OCI-M1 (cell line): Measurements from ENCODE around the gene FZD1.

Experiments used
- DNase-seq: peaks from one replicate; lab custom pipeline; 2025; lab: John Stamatoyannopoulos, UW

FZD1 gene

GRCh38 chr7:91264924-91265681, 870 bp downstream of the FZD1 start:
- no peak for DNase-seq

GRCh38 chr7:91265693-91266066, 1.4 kb downstream of the FZD1 start:
- no peak for DNase-seq

DNA sequence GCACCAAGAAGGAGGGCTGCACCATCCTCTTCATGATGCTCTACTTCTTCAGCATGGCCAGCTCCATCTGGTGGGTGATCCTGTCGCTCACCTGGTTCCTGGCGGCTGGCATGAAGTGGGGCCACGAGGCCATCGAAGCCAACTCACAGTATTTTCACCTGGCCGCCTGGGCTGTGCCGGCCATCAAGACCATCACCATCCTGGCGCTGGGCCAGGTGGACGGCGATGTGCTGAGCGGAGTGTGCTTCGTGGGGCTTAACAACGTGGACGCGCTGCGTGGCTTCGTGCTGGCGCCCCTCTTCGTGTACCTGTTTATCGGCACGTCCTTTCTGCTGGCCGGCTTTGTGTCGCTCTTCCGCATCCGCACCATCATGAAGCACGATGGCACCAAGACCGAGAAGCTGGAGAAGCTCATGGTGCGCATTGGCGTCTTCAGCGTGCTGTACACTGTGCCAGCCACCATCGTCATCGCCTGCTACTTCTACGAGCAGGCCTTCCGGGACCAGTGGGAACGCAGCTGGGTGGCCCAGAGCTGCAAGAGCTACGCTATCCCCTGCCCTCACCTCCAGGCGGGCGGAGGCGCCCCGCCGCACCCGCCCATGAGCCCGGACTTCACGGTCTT, 1.9 kb downstream of the FZD1 start:
- no peak for DNase-seq

- DNase-seq, result no peak
Measured at GRCh38 chr7:91266689-91267090, 2.5 kb downstream of the FZD1 start.

GRCh38 chr7:91267171-91267955, 3.1 kb downstream of the FZD1 start:
- DNase-seq, result no peak

GRCh38 chr7:91270372-91270771, 6.1 kb downstream of the FZD1 start:
- no peak for DNase-seq

DNA sequence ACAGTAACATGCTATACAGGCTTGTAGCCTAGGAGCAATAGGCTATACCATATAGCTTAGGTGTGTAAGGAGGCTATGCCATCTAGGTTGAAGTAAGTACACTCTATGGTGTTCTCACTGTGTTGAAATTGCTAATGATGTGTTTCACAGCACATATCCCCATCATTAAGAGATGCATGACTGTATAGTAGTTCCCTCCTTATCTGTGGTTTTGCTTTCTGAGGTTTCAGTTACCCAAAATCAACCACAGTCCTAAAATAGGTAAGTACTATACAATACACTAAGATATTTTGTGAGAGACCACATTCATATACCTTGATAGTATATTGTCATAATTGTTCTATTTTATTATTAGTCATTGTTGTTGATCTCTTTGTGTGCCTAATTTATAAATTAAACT, 12.7 kb downstream of the FZD1 start:
- no peak for DNase-seq

DNA sequence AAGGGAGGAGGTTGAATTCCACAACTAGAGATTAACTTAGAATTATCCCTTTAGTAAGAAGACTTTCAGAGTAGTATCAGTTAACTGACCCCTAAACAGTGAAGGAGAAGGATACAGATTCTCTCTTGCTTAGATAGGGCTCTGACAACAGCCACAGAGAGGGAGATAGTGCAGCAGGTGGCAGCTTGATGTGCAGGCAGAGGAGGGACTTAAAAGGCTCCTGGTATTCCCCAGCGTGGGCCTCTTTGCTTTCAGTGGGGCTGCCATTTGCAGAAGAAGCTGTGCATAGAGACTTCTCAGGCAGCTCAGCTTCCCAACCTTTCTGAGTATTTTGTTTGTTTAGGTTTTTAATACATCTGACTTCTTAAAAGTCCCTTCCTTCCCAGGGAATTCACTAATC, 16.0 kb downstream of the FZD1 start:
- DNase-seq, result no peak

GRCh38 chr7:91280604-91281003, 16.4 kb downstream of the FZD1 start:
- DNase-seq, result no peak

GRCh38 chr7:91285696-91286355, 21.6 kb downstream of the FZD1 start:
- no peak for DNase-seq

DNA sequence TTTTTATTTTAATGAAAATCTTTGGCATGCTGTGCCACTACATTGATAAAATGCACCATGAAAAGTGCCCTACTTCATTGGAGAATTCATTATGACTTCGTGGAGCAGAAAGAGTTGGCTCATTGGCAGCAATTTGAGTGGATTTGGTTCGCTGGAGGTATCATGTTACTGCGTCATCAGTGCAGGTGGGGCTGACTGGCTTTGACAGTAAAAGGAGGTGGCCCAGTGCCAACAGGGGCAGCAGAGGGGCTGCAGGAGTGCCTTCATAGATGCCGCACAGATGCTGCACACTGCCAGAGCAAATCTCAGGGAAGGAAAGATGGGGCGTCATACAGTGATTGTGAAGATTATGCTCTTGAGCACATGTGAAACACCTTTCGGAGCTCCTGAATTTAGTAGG, 22.2 kb downstream of the FZD1 start:
- DNase-seq, result no peak

DNA sequence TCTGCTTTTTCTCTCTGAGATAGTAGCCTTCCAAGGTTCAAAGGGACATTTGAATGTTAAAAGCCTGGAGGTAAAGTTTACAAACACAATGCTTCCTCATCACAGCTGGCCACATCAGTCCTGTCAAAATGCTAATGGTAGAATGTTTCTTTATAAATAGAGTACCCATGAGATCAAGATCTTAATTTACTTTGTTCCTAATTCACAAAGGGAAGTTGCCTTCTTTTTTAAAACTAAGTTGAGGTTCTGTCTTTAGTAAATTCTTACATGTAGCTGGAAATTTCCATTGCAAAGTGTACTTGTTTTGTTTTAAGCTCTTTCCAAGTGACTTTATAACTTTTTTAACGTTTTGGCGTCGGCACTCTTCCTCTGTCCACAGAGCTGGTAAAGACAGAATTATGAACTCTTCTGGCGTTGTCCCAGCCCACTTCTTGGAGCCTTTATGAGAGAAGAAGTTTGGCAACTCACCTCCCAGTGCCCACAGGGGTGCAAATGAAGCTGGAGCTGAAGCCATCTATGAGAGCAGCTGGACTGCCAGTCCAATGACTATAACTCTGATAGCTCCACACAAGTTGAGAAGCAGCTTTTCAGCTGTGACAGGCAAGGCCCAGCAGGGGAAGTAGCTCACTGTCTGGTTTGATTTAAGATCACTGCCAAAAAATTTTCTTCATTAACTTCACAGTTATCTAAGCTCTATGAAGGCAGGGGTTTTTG, 23.3 kb downstream of the FZD1 start:
- peak; percentile 70 for DNase-seq

DNA sequence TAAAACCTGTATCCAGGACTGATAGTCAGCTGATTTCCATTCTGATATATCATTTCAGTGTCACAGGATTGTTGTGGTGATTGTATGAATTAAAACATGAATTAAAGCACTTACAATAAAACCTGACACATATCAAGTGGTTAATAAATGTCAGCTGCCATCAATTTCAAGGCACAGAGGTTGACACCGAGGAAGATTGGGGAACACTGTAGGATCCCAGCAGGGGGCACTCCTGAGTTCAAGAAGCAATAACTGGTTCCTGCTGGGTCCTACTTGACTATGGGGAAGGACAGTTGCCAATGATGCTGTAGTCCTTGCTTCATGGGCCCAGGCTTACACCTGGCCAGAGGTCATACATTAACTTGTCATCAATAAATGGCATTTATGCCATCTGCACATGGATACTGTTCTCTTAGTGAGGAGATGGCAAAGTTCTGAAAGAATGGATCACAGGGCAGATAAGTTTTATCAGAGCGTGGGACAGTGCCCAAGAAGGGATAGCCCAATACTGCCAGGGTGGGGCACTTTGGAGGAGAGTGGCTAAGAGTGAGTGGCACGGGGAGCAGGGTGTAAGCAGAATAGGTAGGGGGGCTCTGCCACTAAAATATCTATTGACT, 24.1 kb downstream of the FZD1 start:
- DNase-seq, result peak; percentile 92

GRCh38 chr7:91289633-91290254, 25.5 kb downstream of the FZD1 start:
- no peak for DNase-seq

- DNase-seq, result no peak
Measured at GRCh38 chr7:91291302-91291701, 27.1 kb downstream of the FZD1 start.

DNA sequence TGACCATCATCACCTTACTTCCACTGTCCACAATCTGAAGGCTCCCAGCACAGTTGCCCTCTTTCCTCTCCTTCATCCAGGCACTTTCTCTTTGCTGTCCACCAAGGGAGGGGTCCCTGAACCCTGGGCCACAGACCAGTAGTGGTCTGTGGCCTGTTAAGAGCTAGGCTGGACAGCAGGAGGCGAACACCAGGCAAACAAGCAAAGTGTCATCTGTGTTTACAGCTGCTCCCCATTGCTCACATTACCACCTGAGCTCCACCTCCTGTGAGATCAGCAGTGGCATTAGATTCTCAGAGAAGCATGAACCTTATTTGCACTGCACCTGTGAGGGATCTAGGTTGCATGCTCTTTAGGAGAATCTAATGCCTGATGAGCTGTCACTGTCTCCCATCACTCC, 27.7 kb downstream of the FZD1 start:
- no peak for DNase-seq

GRCh38 chr7:91292506-91292905, 28.3 kb downstream of the FZD1 start:
- no peak for DNase-seq

- no peak for DNase-seq
Measured at GRCh38 chr7:91293136-91293535, 28.9 kb downstream of the FZD1 start.

DNA sequence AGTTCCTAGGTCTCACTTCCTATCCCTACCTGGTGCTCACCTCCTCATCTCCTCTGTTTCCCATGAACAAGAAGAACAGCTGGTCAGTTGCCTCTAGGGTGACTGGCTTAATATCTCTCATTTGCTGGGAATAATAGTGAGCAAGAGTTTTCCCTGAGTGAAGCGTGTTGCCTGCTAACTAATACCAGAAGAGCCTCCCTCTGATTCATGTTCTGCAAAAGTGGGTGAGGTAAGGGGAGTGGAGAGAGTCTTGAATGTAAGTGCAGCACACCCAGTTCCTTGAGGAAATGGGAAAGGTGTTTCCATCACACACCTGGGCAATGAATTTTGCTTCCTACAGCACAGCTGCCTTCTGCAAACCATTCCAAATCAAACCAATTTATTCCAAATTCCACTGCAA, 29.6 kb downstream of the FZD1 start:
- DNase-seq, result no peak

GRCh38 chr7:91294639-91295220, 30.5 kb downstream of the FZD1 start:
- DNase-seq, result no peak

DNA sequence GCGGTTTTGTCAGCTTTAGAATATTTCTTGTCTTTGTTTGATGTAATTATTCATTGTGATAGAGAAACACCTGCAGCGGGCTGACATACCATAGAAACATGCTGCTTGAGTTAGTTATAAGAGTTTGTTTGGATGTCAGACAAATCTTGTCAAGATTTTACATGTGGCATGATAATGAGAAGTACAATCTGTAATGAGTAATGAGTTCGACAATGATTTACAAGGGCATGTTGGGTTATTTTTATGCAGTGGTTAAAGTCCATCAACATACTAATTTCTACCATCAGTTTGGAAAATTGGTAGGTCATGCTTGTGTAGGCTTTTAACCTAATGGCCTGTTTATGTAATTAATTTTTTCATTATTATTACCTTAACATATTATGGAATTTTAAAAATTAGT, 31.3 kb downstream of the FZD1 start:
- no peak for DNase-seq
